Measurements from ENCODE around the gene GET4. TPM values are rescaled to one million over a fixed set of nuclear protein-coding genes. Genes with fewer than 3 reads are reported as not detected.

Gene GET4
- total RNA-seq, 1 experiment from 2014 or later = 90.9 TPM

DNA sequence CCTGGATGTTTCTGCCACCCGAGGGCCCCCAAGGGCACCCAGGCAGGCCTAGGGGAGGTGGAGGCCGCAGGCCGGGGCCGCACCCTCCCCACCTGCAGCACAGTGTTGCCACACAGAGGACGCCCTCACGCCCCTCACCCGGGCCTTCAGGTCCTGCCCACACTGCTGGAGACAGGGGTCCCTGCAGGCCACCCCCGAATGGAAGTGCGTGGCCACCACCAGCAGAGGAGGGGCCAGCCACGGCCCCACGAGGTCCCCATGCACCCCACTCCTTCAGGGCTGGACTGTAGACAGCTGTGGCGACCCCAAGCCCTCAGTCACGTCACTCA is 42.7 kb downstream of the GET4 start:
- CTCF ChIA-PET = no interaction called here
- no peak for TF ChIP-seq SIN3A (IDR thresholded peaks at IDR 0.05; ENCODE audit: borderline replicate concordance, insufficient read depth, low read depth, low read length)
- TF ChIP-seq, protein P1, sequence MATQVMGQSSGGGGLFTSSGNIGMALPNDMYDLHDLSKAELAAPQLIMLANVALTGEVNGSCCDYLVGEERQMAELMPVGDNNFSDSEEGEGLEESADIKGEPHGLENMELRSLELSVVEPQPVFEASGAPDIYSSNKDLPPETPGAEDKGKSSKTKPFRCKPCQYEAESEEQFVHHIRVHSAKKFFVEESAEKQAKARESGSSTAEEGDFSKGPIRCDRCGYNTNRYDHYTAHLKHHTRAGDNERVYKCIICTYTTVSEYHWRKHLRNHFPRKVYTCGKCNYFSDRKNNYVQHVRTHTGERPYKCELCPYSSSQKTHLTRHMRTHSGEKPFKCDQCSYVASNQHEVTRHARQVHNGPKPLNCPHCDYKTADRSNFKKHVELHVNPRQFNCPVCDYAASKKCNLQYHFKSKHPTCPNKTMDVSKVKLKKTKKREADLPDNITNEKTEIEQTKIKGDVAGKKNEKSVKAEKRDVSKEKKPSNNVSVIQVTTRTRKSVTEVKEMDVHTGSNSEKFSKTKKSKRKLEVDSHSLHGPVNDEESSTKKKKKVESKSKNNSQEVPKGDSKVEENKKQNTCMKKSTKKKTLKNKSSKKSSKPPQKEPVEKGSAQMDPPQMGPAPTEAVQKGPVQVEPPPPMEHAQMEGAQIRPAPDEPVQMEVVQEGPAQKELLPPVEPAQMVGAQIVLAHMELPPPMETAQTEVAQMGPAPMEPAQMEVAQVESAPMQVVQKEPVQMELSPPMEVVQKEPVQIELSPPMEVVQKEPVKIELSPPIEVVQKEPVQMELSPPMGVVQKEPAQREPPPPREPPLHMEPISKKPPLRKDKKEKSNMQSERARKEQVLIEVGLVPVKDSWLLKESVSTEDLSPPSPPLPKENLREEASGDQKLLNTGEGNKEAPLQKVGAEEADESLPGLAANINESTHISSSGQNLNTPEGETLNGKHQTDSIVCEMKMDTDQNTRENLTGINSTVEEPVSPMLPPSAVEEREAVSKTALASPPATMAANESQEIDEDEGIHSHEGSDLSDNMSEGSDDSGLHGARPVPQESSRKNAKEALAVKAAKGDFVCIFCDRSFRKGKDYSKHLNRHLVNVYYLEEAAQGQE (IDR thresholded peaks at IDR 0.05; ENCODE audit: insufficient read depth in 1 of 2, low read depth in 2 of 2, low read length in 1 of 2) = no peak
- no peak for TF ChIP-seq POLR2AphosphoS5 (IDR thresholded peaks at IDR 0.05; ENCODE audit: low read depth, low read length)
- no peak for TF ChIP-seq TCF7L2 (IDR thresholded peaks at IDR 0.05; ENCODE audit: low read depth, low read length)
- TF ChIP-seq, protein P2, sequence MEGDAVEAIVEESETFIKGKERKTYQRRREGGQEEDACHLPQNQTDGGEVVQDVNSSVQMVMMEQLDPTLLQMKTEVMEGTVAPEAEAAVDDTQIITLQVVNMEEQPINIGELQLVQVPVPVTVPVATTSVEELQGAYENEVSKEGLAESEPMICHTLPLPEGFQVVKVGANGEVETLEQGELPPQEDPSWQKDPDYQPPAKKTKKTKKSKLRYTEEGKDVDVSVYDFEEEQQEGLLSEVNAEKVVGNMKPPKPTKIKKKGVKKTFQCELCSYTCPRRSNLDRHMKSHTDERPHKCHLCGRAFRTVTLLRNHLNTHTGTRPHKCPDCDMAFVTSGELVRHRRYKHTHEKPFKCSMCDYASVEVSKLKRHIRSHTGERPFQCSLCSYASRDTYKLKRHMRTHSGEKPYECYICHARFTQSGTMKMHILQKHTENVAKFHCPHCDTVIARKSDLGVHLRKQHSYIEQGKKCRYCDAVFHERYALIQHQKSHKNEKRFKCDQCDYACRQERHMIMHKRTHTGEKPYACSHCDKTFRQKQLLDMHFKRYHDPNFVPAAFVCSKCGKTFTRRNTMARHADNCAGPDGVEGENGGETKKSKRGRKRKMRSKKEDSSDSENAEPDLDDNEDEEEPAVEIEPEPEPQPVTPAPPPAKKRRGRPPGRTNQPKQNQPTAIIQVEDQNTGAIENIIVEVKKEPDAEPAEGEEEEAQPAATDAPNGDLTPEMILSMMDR (IDR thresholded peaks at IDR 0.05) = no peak
- Histone ChIP-seq H3K9me3 (ENCODE audit: control insufficient read depth, insufficient read depth, low read depth, low read length) (no peaks in the 10 kb centered on the region), H3K27me3 (ENCODE audit: control insufficient read depth, insufficient read depth, low read length) (no peaks in the 10 kb centered on the region), H3K4me3 (ENCODE audit: low read depth in 2 of 2, low read length in 2 of 2) (no peak overlapping the region), H3K4me1 (ENCODE audit: control insufficient read depth, insufficient read depth, low read length) (peaks cover 23% of the 10 kb centered on the region), H3K36me3 (ENCODE audit: control insufficient read depth, insufficient read depth, low read length) (no peaks in the 10 kb centered on the region), H3K27ac (ENCODE audit: low read length) (no peak overlapping the region)
- BruUV-seq (replicated peaks) = no TSS peak
- POLR2A ChIA-PET = no interaction called here
- in situ Hi-C loops (cut with HindIII; ENCODE audit: low pct_unique_long_range_greater_than_20kb, low sequenced_read_pairs) (no loop called here), intact Hi-C loops (cut with micrococcal nuclease; ENCODE audit: unreplicated experiment) (no loop called here)
- DNase-seq (ENCODE audit: low read depth, low spot score) = no peak
- ATAC-seq = no peak

DNA sequence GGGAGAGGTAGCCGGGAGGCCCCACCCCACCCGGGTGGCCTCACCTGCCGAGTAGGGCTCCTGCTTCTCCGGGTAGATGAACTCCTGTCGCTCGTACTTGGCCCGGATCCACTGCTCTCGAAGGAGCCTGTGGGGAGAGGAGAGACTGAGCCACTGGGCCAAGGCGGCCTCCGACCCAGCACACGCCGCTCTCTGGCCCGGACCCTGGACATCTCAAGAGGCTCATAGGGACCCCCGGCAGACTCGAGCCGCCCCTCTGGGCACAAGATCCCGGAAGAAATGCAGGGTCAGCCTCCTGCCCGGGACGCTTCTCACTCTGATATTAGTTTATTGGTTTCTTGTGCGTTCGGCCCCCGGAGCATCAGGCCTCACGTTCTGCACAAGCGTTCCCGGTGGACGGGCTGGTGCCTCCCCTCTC is 43.6 kb downstream of the GET4 start:
- in situ Hi-C loops (cut with HindIII; ENCODE audit: low pct_unique_long_range_greater_than_20kb, low sequenced_read_pairs) = no loop called here
- H3K9me3 ChIP-seq (ENCODE audit: control insufficient read depth, insufficient read depth, low read depth, low read length) = no peaks in the 10 kb centered on the region
- TF ChIP-seq POLR2AphosphoS5 (IDR thresholded peaks at IDR 0.05; ENCODE audit: low read depth, low read length) (no peak), TCF7L2 (IDR thresholded peaks at IDR 0.05; ENCODE audit: low read depth, low read length) (no peak), SIN3A (IDR thresholded peaks at IDR 0.05; ENCODE audit: borderline replicate concordance, insufficient read depth, low read depth, low read length) (no peak)
- TF ChIP-seq, protein P2 (IDR thresholded peaks at IDR 0.05) = no peak
- TF ChIP-seq, protein P1 (IDR thresholded peaks at IDR 0.05; ENCODE audit: insufficient read depth in 1 of 2, low read depth in 2 of 2, low read length in 1 of 2) = no peak
- no peak overlapping the region for H3K27ac ChIP-seq (ENCODE audit: low read length)
- peaks cover 21% of the 10 kb centered on the region for H3K4me1 ChIP-seq (ENCODE audit: control insufficient read depth, insufficient read depth, low read length)
- no peaks in the 10 kb centered on the region for H3K36me3 ChIP-seq (ENCODE audit: control insufficient read depth, insufficient read depth, low read length)
- H3K27me3 ChIP-seq (ENCODE audit: control insufficient read depth, insufficient read depth, low read length) = no peaks in the 10 kb centered on the region
- ATAC-seq (no peak), DNase-seq (ENCODE audit: low read depth, low spot score) (no peak)
- no peak overlapping the region for H3K4me3 ChIP-seq (ENCODE audit: low read depth in 2 of 2, low read length in 2 of 2)
- CTCF ChIA-PET = no interaction called here
- intact Hi-C loops (cut with micrococcal nuclease; ENCODE audit: unreplicated experiment) = no loop called here
- POLR2A ChIA-PET = no interaction called here
- BruUV-seq (replicated peaks) = no TSS peak

All from Panc1 (cell line).